Forelimb muscle (tissue), 1 donor: Measurements from ENCODE around the gene ZNF263. TPM values are rescaled to one million over a fixed set of nuclear protein-coding genes. Genes with fewer than 3 reads are reported as not detected.
"Not testable (repeated sequence)": the region's sequence is repeated elsewhere in the genome, so short reads cannot be mapped to it uniquely, and the experiment has no call there.

Experiments used
- DNase-seq: peaks from one replicate; pipeline ENCODE4 v3.0.0-alpha.2; 2013; ENCODE audit warnings: low read depth
- polyA plus RNA-seq: library from polyadenylated mRNA; unstranded; fragments of 120-200 nt; gene quantifications from one replicate; pipeline ENCODE4 v1.2.1, GENCODE V29; 2013; ENCODE audit not compliant: insufficient read length

Gene ZNF263
- polyA plus RNA-seq, 1 donor, result 29.9 TPM

- no peak for DNase-seq
Measured at GRCh38 chr16:3268294-3268693, 15.0 kb upstream of the ZNF263 start.

- DNase-seq, result not testable (repeated sequence)
Measured at GRCh38 chr16:3270718-3271117, 12.6 kb upstream of the ZNF263 start.

GRCh38 chr16:3271281-3271680, 12.0 kb upstream of the ZNF263 start:
- not testable (repeated sequence) for DNase-seq

- no peak for DNase-seq
Measured at GRCh38 chr16:3274490-3274889, 8.8 kb upstream of the ZNF263 start.

GRCh38 chr16:3274947-3275346, 8.3 kb upstream of the ZNF263 start:
- no peak for DNase-seq

- DNase-seq, result no peak
Measured at GRCh38 chr16:3276679-3277078, 6.6 kb upstream of the ZNF263 start.

- DNase-seq, result no peak
Measured at GRCh38 chr16:3281222-3281820, 2.0 kb upstream of the ZNF263 start.

GRCh38 chr16:3282103-3282729, 1.1 kb upstream of the ZNF263 start:
- DNase-seq, result no peak

GRCh38 chr16:3283543-3284447, 504 bp downstream of the ZNF263 start:
- no peak for DNase-seq

- DNase-seq, result no peak
Measured at GRCh38 chr16:3285131-3285530, 1.8 kb downstream of the ZNF263 start.

- no peak for DNase-seq
Measured at GRCh38 chr16:3289998-3290673, 6.8 kb downstream of the ZNF263 start.

- DNase-seq, result no peak
Measured at GRCh38 chr16:3292604-3293003, 9.3 kb downstream of the ZNF263 start.

GRCh38 chr16:3295209-3295608, 11.9 kb downstream of the ZNF263 start:
- no peak for DNase-seq

- DNase-seq, result no peak
Measured at GRCh38 chr16:3295783-3296182, 12.5 kb downstream of the ZNF263 start.

GRCh38 chr16:3304370-3304769, 21.1 kb downstream of the ZNF263 start:
- DNase-seq, result no peak

- DNase-seq, result peak; percentile 64
Measured at GRCh38 chr16:3305109-3306068, 22.1 kb downstream of the ZNF263 start, which contains the start of the genes TIGD7 and ZNF75A. TSS of gene TIGD7 (minus strand) at chr16:3305430. CDS start at chr16:3300614, 4,816 bp downstream. TSS of gene ZNF75A (plus strand) at chr16:3305497. CDS start at chr16:3308429, 2,932 bp downstream.

- DNase-seq, result no peak
Measured at GRCh38 chr16:3306078-3306477, 22.8 kb downstream of the ZNF263 start.

- no peak for DNase-seq
Measured at GRCh38 chr16:3311496-3311895, 28.2 kb downstream of the ZNF263 start.

- no peak for DNase-seq
Measured at GRCh38 chr16:3317315-3317999, 34.2 kb downstream of the ZNF263 start.

GRCh38 chr16:3321816-3322215, 38.5 kb downstream of the ZNF263 start:
- DNase-seq, result no peak
